ENCODE measurements around the gene GDPGP1.

GRCh38 chr15:90217671-90218394, 16.2 kb upstream of the GDPGP1 start:
- TF ChIP-seq KDM5A (IDR thresholded peaks at IDR 0.05) (no peak), CTCF (IDR thresholded peaks at IDR 0.05) (no peak), TP53 (CRISPR knock-in tag; IDR thresholded peaks at IDR 0.05) (no peak), FOSB (CRISPR knock-in tag; IDR thresholded peaks at IDR 0.05) (no peak), MYC (IDR thresholded peaks at IDR 0.05; ENCODE audit: borderline replicate concordance, low read length) (no peak), SMC3 (IDR thresholded peaks at IDR 0.05) (no peak), BHLHE40 (IDR thresholded peaks at IDR 0.05; ENCODE audit: low read depth, low read length) (no peak), KDM1A (IDR thresholded peaks at IDR 0.05; ENCODE audit: low read depth) (no peak), MAFK (IDR thresholded peaks at IDR 0.05; ENCODE audit: partially characterized antibody) (no peak), ZC3H11A (IDR thresholded peaks at IDR 0.05) (no peak), ZFP36 (IDR thresholded peaks at IDR 0.05; ENCODE audit: borderline replicate concordance, partially characterized antibody) (no peak), EP300 (IDR thresholded peaks at IDR 0.05) (no peak), POLR2A (IDR thresholded peaks at IDR 0.05; ENCODE audit: low read length) (no peak)
- TF ChIP-seq, protein P1, sequence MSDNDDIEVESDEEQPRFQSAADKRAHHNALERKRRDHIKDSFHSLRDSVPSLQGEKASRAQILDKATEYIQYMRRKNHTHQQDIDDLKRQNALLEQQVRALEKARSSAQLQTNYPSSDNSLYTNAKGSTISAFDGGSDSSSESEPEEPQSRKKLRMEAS (IDR thresholded peaks at IDR 0.05), result no peak
